NT2/D1 (cell line): Measurements from ENCODE around the gene ATP13A5.

Source experiments
- DNase-seq: peaks from one replicate; pipeline ENCODE4 v3.0.0-alpha.2; 2011; ENCODE audit warnings: low read depth, low spot score
- H3K27me3 ChIP-seq: 2 replicates; pipeline ENCODE4 v1.6.0; 2011; ENCODE audit warnings: mild to moderate bottlenecking; ENCODE audit not compliant: insufficient read length, insufficient read depth
- H3K36me3 ChIP-seq: 2 replicates; pipeline ENCODE4 v1.6.1; 2011; ENCODE audit warnings: mild to moderate bottlenecking, low read length, mixed read lengths; ENCODE audit not compliant: insufficient read depth, insufficient read length
- H3K4me1 ChIP-seq: 2 replicates; pipeline ENCODE4 v1.5.1; 2011; ENCODE audit not compliant: insufficient read depth, insufficient read length
- H3K4me3 ChIP-seq: 2 replicates; pipeline ENCODE4 v1.5.1; 2011; ENCODE audit warnings: low read depth; ENCODE audit not compliant: insufficient read length
- H3K9ac ChIP-seq: 2 replicates; pipeline ENCODE4 v1.6.0; 2011; ENCODE audit warnings: low read depth; ENCODE audit not compliant: insufficient read length
- H3K9me3 ChIP-seq: 2 replicates; pipeline ENCODE4 v1.5.1; 2011; ENCODE audit warnings: mild to moderate bottlenecking, low read length; ENCODE audit not compliant: insufficient read depth
- SUZ12 ChIP-seq: IDR thresholded peaks from 2 replicates; pipeline ENCODE4 v1.6.1; 2011; ENCODE audit not compliant: insufficient read length, insufficient read depth; ENCODE audit errors: extremely low read depth
- YY1 ChIP-seq: IDR thresholded peaks from 2 replicates; pipeline ENCODE4 v1.6.1; 2011; ENCODE audit not compliant: insufficient read length, insufficient read depth
- ZNF274 ChIP-seq: IDR thresholded peaks from 2 replicates; pipeline ENCODE4 v1.6.1; 2011; ENCODE audit warnings: mild to moderate bottlenecking, low read depth, low read length

Gene ATP13A5

GRCh38 chr3:193240850-193241706 lies 137.5 kb downstream of the ATP13A5 start, which contains the start of gene PLAAT1:
Gene PLAAT1, plus strand, starts transcription at chr3:193241222. Its CDS starts 14,429 bp downstream, at chr3:193255651.
- TF ChIP-seq ZNF274: no peak
- TF ChIP-seq SUZ12: no peak
- no peaks in the 10 kb centered on the region for H3K9me3 ChIP-seq
- no peaks in the 10 kb centered on the region for H3K4me1 ChIP-seq
- DNase-seq: peak; percentile 56
- no peaks in the 10 kb centered on the region for H3K36me3 ChIP-seq
- peak within 1 kb of the TSS; percentile 66 for H3K4me3 ChIP-seq
- H3K9ac ChIP-seq: peak within 1 kb of the TSS; percentile 87
- peaks cover 15% of the 10 kb centered on the region for H3K27me3 ChIP-seq

- Histone ChIP-seq H3K9ac (peak overlapping the region; percentile 78), H3K27me3 (peaks cover 15% of the 10 kb centered on the region), H3K9me3 (no peaks in the 10 kb centered on the region), H3K36me3 (no peaks in the 10 kb centered on the region), H3K4me3 (peak overlapping the region; percentile 66), H3K4me1 (no peaks in the 10 kb centered on the region)
- TF ChIP-seq YY1: no peak
- TF ChIP-seq SUZ12: no peak
- TF ChIP-seq ZNF274: no peak
- no peak for DNase-seq
Observed at GRCh38 chr3:193240436-193240849, 138.1 kb downstream of the ATP13A5 start.

GRCh38 chr3:193237030-193237429 lies 141.5 kb downstream of the ATP13A5 start:
- Histone ChIP-seq H3K9me3 (no peaks in the 10 kb centered on the region), H3K27me3 (peaks cover 7% of the 10 kb centered on the region), H3K4me1 (no peaks in the 10 kb centered on the region), H3K9ac (no peak overlapping the region), H3K4me3 (no peak overlapping the region), H3K36me3 (no peaks in the 10 kb centered on the region)
- TF ChIP-seq YY1 (no peak), ZNF274 (no peak), SUZ12 (no peak)
- DNase-seq: no peak

- Histone ChIP-seq H3K4me3 (no peak overlapping the region), H3K9ac (no peak overlapping the region), H3K27me3 (peaks cover 4% of the 10 kb centered on the region), H3K4me1 (no peaks in the 10 kb centered on the region), H3K36me3 (no peaks in the 10 kb centered on the region), H3K9me3 (no peaks in the 10 kb centered on the region)
- DNase-seq: no peak
- TF ChIP-seq ZNF274 (no peak), SUZ12 (no peak), YY1 (no peak)
Observed at GRCh38 chr3:193236599-193236998, 142.0 kb downstream of the ATP13A5 start.

- Histone ChIP-seq H3K4me1 (peaks cover 3% of the 10 kb centered on the region), H3K36me3 (no peaks in the 10 kb centered on the region), H3K27me3 (no peaks in the 10 kb centered on the region), H3K4me3 (no peak overlapping the region), H3K9me3 (no peaks in the 10 kb centered on the region), H3K9ac (no peak overlapping the region)
- no peak for DNase-seq
- no peak for TF ChIP-seq YY1
- TF ChIP-seq ZNF274: no peak
- no peak for TF ChIP-seq SUZ12
Observed at GRCh38 chr3:193231201-193231600, 147.4 kb downstream of the ATP13A5 start.

- Histone ChIP-seq H3K9me3 (no peaks in the 10 kb centered on the region), H3K4me3 (no peak overlapping the region), H3K4me1 (peaks cover 3% of the 10 kb centered on the region), H3K9ac (no peak overlapping the region), H3K36me3 (no peaks in the 10 kb centered on the region), H3K27me3 (no peaks in the 10 kb centered on the region)
- no peak for DNase-seq
- TF ChIP-seq YY1 (no peak), SUZ12 (no peak), ZNF274 (no peak)
Observed at GRCh38 chr3:193230610-193231009, 147.9 kb downstream of the ATP13A5 start.

- H3K36me3 ChIP-seq: no peaks in the 10 kb centered on the region
- no peak for TF ChIP-seq SUZ12
- no peak for TF ChIP-seq ZNF274
- no peak for TF ChIP-seq YY1
Observed at GRCh38 chr3:193229851-193230420, 148.6 kb downstream of the ATP13A5 start.

More at GRCh38 chr3:193229851-193230420, 148.6 kb downstream of the ATP13A5 start:
- no peak overlapping the region for H3K4me3 ChIP-seq
- no peak overlapping the region for H3K9ac ChIP-seq
- no peaks in the 10 kb centered on the region for H3K27me3 ChIP-seq
- peaks cover 3% of the 10 kb centered on the region for H3K4me1 ChIP-seq
- DNase-seq: no peak
- H3K9me3 ChIP-seq: no peaks in the 10 kb centered on the region
